NCI-H82 treated with DMSO at 0.1 percent for 48 hours (cell line): ENCODE results near the gene MTERF4.
"Not testable (repeated sequence)": the region's sequence is repeated elsewhere in the genome, so short reads cannot be mapped to it uniquely, and the experiment has no call there.

Experiments
- DNase-seq: peaks from one replicate; lab custom pipeline; 2025; ENCODE audit not compliant: unreplicated experiment; lab: John Stamatoyannopoulos, UW

Gene MTERF4

GRCh38 chr2:241112046-241112445 is 10.0 kb upstream of the MTERF4 start:
- no peak for DNase-seq

- DNase-seq, result no peak
These were observed 9.3 kb upstream of the MTERF4 start for GRCh38 chr2:241111440-241111805.

GRCh38 chr2:241110607-241111439 is 8.7 kb upstream of the MTERF4 start:
- no peak for DNase-seq

- DNase-seq, result no peak
These were observed 8.1 kb upstream of the MTERF4 start for GRCh38 chr2:241110089-241110606.

GRCh38 chr2:241109210-241110088 is 7.4 kb upstream of the MTERF4 start:
- DNase-seq, result no peak

- no peak for DNase-seq
These were observed 6.5 kb upstream of the MTERF4 start for GRCh38 chr2:241108271-241109209.

GRCh38 chr2:241107031-241107783 is 5.1 kb upstream of the MTERF4 start:
- DNase-seq, result no peak

- DNase-seq, result no peak
These were observed 3.6 kb upstream of the MTERF4 start for GRCh38 chr2:241105641-241106040.

- not testable (repeated sequence) for DNase-seq
These were observed 2.5 kb upstream of the MTERF4 start for GRCh38 chr2:241104611-241105010.

- no peak for DNase-seq
These were observed 1.1 kb upstream of the MTERF4 start for GRCh38 chr2:241103176-241103595.

GRCh38 chr2:241099246-241099645 is 2.8 kb downstream of the MTERF4 start:
- DNase-seq, result no peak

- no peak for DNase-seq
These were observed 5.1 kb downstream of the MTERF4 start for GRCh38 chr2:241096979-241097378.

GRCh38 chr2:241095594-241096290 is 6.3 kb downstream of the MTERF4 start:
- DNase-seq, result no peak

GRCh38 chr2:241094924-241095420 is 7.1 kb downstream of the MTERF4 start:
- no peak for DNase-seq

- DNase-seq, result no peak
These were observed 7.9 kb downstream of the MTERF4 start for GRCh38 chr2:241094172-241094571.

- DNase-seq, result not testable (repeated sequence)
These were observed 8.8 kb downstream of the MTERF4 start for GRCh38 chr2:241093133-241093781.

GRCh38 chr2:241092677-241093076 is 9.4 kb downstream of the MTERF4 start:
- no peak for DNase-seq

- no peak for DNase-seq
These were observed 10.2 kb downstream of the MTERF4 start for GRCh38 chr2:241091734-241092445.
